Hepatic stellate cell (primary cell): ENCODE data around the gene VAPA.
A peak's percentile ranks its signal among the peaks of the same experiment; 100 is the strongest.

Source experiments
- DNase-seq: peaks from one replicate; pipeline ENCODE4 v3.0.0; 2011; ENCODE audit warnings: low spot score

The VAPA gene

GRCh38 chr18:9914584-9915290 is 921 bp downstream of the VAPA start:
- peak; percentile 57 for DNase-seq

- no peak for DNase-seq
These were observed 1.7 kb downstream of the VAPA start for GRCh38 chr18:9915291-9916076.

DNA sequence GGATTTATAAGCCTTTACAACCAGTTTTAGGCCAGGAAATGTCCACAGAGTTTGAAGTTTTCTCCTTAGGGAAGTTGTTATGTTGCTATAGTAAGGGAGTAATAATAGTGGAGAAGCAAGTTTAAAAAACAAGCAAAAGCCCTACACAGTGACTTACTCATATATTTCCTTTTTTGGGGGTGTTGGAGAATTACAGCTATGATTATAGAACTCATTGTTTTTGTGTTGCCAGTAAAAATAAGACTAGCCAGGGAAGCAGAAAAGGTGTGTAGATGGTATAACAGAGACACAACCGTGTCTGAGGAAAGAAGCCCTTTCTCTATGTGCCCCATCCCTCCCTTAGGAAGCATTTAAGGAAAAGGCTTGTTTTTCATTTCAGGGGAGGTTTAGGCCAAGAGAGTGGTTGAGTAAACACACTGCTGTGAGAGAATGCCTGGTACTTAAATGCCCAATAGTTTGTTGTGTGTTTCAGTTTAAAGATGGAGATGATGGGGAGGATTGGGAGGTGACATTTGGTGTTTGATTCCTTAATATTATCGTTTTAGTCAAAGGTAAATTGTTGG is 2.3 kb downstream of the VAPA start:
- DNase-seq, result peak; percentile 16

GRCh38 chr18:9916808-9917207 is 3.0 kb downstream of the VAPA start:
- no peak for DNase-seq

GRCh38 chr18:9918016-9918680 is 4.3 kb downstream of the VAPA start:
- DNase-seq, result peak; percentile 29

GRCh38 chr18:9919564-9920232 is 5.9 kb downstream of the VAPA start:
- DNase-seq, result no peak

- DNase-seq, result no peak
These were observed 8.9 kb downstream of the VAPA start for GRCh38 chr18:9922592-9923311.

GRCh38 chr18:9924371-9924943 is 10.6 kb downstream of the VAPA start:
- DNase-seq, result no peak

- DNase-seq, result peak; percentile 17
These were observed 11.6 kb downstream of the VAPA start for GRCh38 chr18:9925369-9925768.

GRCh38 chr18:9925795-9926194 is 12.0 kb downstream of the VAPA start:
- DNase-seq, result no peak

- no peak for DNase-seq
These were observed 12.5 kb downstream of the VAPA start for GRCh38 chr18:9926223-9926894.

DNA sequence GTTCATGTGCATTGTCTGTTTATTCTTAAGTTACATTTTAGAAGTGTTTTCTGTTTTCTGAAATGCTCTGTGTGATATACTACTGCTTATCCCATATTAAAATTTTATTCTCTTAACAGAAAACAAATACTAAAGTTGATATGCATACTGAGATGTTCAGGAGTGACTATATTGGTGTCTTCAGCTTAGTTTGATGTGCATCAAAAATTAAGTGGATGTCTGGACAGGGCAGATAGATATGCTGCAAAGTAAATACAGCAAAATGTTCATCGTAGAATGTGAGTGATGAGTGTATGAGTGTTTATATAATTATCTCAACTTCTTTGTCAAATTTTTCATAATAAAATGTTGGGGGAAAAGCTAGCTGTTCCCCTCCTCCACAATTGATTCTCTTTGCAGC is 13.2 kb downstream of the VAPA start:
- no peak for DNase-seq

DNA sequence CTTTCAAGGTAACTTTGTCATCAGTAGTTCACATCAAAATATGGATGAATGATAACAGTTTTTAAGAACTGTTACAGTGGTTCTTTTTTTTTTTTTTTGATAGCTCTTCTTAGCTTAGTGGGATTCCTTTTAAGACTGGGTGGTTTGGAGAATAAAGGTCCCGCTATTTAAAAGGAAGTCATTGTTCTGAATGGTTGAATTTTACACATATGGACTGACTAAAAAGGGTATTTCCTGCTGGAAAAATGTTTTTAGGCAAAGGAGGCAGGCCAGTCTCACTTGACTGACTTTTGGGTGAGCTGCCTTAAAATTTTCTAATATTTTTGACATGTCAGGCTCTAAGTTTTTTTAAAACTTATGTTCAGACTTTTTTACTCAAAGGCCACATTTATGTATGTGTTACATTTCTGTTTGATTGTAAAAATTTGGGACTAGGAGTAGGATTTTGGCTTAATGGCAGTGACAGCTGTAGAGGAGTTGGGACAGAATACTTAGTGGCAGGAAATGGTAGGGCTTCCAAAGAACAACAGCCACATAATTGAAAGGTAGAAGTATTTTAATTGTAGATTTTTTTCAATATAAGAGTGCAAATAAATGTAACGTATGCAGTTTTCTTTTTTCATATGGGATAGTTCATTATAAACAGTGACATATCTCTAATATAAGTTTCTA is 13.7 kb downstream of the VAPA start:
- DNase-seq, result no peak

DNA sequence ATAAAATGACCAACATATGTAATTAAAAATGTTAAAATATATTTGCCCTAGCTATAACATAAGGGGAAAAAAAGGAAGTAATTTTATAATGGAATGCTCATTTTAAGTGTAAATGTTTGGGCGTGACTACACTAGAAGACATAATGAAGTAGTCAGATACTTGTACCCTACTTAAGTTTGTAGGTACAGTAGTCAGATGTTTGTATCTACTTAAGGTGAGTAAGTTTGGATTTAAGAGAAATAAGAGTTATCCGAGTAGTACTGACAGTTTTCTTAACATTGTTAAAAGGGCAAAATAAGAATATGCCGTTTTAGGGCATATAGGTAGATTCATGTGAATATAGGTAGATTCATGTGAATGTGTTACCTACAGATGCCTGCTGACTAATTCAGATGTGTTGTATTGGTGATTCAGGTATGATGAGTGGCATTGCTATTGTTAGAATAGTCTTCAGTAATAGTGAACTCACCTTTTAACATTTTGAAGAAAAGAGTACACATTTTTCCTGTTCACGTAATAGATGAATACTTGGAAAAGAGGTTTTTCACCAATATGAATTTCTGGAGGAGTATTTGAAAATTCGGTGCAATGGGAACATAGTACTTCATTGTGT is 14.9 kb downstream of the VAPA start:
- no peak for DNase-seq

GRCh38 chr18:9930299-9930884 is 16.6 kb downstream of the VAPA start:
- DNase-seq, result no peak

- DNase-seq, result no peak
These were observed 17.3 kb downstream of the VAPA start for GRCh38 chr18:9931146-9931545.

DNA sequence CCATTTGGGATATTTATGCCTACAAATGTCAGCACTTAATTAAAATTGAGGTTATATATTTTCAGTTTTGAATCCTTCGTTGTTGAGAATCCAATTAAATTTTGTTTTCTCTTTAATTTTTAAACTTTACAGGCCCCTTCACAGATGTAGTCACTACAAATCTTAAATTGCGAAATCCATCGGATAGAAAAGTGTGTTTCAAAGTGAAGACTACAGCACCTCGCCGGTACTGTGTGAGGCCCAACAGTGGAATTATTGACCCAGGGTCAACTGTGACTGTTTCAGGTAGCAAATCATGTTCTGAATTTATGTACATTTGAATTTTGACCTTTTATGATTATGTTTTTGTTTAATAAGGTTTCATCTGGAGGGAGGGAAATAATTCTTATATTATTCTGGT is 17.9 kb downstream of the VAPA start:
- no peak for DNase-seq

GRCh38 chr18:9933865-9934264 is 20.0 kb downstream of the VAPA start:
- DNase-seq, result no peak

GRCh38 chr18:9934274-9934673 is 20.5 kb downstream of the VAPA start:
- DNase-seq, result no peak
